Hepatocyte (in vitro differentiated cells): ENCODE data around the gene C1orf21. TPM values are rescaled to one million over a fixed set of nuclear protein-coding genes. Genes with fewer than 3 reads are reported as not detected.

ENCODE experiments used
- DNase-seq: peaks from one replicate; pipeline ENCODE4 v3.0.0-alpha.2; 2016; ENCODE audit warnings: low spot score
- H2AFZ ChIP-seq: fragments of 200-600 bp; sonication (generic); 2 replicates; pipeline ENCODE4 v1.6.0; 2016; ENCODE audit warnings: antibody characterized with exemption, mild to moderate bottlenecking
- H3K27ac ChIP-seq: fragments of 200-600 bp; sonication (generic); 2 replicates; pipeline ENCODE4 v1.5.1; 2016; ENCODE audit warnings: mild to moderate bottlenecking
- H3K27me3 ChIP-seq: fragments of 200-600 bp; sonication (generic); 2 replicates; pipeline ENCODE4 v1.6.1; 2016
- H3K36me3 ChIP-seq: fragments of 200-600 bp; sonication (generic); replicated peaks from 2 replicates; pipeline ENCODE4 v1.5.1; 2016; ENCODE audit warnings: low read depth; ENCODE audit not compliant: insufficient read depth
- H3K4me1 ChIP-seq: fragments of 200-600 bp; sonication (generic); 2 replicates; pipeline ENCODE4 v1.5.1; 2016; ENCODE audit warnings: mild to moderate bottlenecking, moderate library complexity; ENCODE audit not compliant: insufficient read depth
- H3K4me2 ChIP-seq: fragments of 200-600 bp; sonication (generic); 2 replicates; pipeline ENCODE4 v1.6.0; 2016
- H3K4me3 ChIP-seq: fragments of 200-600 bp; sonication (generic); 2 replicates; pipeline ENCODE4 v1.5.1; 2016; ENCODE audit warnings: mild to moderate bottlenecking
- H3K79me2 ChIP-seq: fragments of 200-600 bp; sonication (generic); 2 replicates; pipeline ENCODE4 v1.6.0; 2017; ENCODE audit warnings: mild to moderate bottlenecking
- H3K9me2 ChIP-seq: fragments of 200-600 bp; sonication (generic); replicated peaks from 2 replicates; pipeline ENCODE4 v1.6.0; 2017; ENCODE audit warnings: mild to moderate bottlenecking; ENCODE audit not compliant: insufficient read depth
- H3K9me3 ChIP-seq: fragments of 200-600 bp; sonication (generic); 2 replicates; pipeline ENCODE4 v1.5.1; 2016; ENCODE audit warnings: low read depth, mild to moderate bottlenecking
- H4K20me1 ChIP-seq: fragments of 200-600 bp; sonication (generic); 2 replicates; pipeline ENCODE4 v1.6.0; 2016; ENCODE audit warnings: mild to moderate bottlenecking; ENCODE audit not compliant: insufficient read depth, poor library complexity, severe bottlenecking
- CTCF ChIP-seq: fragments of 200-600 bp; sonication (generic); IDR thresholded peaks from 2 replicates; pipeline ENCODE4 v1.5.1; 2016; ENCODE audit warnings: antibody characterized with exemption, mild to moderate bottlenecking; ENCODE audit not compliant: poor library complexity
- EZH2 ChIP-seq: fragments of 200-600 bp; sonication (generic); IDR thresholded peaks from 2 replicates; pipeline ENCODE4 v1.6.1; 2016; ENCODE audit warnings: antibody characterized with exemption, mild to moderate bottlenecking, borderline replicate concordance
- EZH2phosphoT487 ChIP-seq: fragments of 200-600 bp; sonication (generic); IDR thresholded peaks from one replicate; pipeline ENCODE4 v1.6.1; 2018; ENCODE audit warnings: antibody characterized with exemption, mild to moderate bottlenecking, low read depth, moderate library complexity; ENCODE audit not compliant: unreplicated experiment, severe bottlenecking
- WGBS: methylation state at CpG from one replicate; pipeline ENCODE4 v1.1.6; 2016; ENCODE audit warnings: low lambda C conversion rate; ENCODE audit errors: missing lambda C conversion rate; 5-methylcytosine and 5-hydroxymethylcytosine counted together
- polyA plus RNA-seq: library from polyadenylated mRNA; unstranded; fragments of >200 nt; fragmentation: Nextera tagmentation; extraction: Ambion mirVana; gene quantifications from 2 replicates; pipeline ENCODE4 v1.2.1, GENCODE V29; 2016
- total RNA-seq: library from RNA; depleted of rRNA; stranded (reverse); fragments of >200 nt; gene quantifications from 2 replicates; pipeline ENCODE4 v1.2.3, GENCODE V29; 2014

The C1orf21 gene
- total and polyA plus RNA-seq, 2 experiments from 2014 or later, result 26.9 to 37.9 TPM

DNA sequence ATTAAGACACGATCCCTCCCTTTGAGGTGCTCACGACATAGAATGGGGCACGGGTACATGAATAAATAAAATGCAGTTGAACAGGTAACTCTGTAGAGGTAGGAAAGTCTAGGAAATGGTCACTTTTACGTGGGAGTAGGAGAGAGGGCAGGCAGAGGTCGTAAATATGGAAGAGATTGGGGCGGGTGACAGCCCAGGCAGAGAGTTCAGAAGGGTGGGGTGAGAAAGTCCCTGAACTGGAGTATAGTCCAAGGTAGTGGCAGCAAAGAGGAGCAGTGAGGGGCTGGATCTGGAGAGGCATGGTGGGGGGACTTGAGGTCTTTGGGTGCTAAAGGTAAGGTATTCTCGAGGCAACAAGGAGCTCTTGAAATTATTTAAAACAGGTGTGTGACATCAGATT lies 147.9 kb downstream of the C1orf21 start:
- DNase-seq, result no peak
- WGBS, result 70% methylated on average over 7 of the region's 7 CpGs
- Histone ChIP-seq H4K20me1 (no peaks in the 10 kb centered on the region), H3K79me2 (no peaks in the 10 kb centered on the region), H3K9me2 (no peaks in the 10 kb centered on the region), H3K27ac (peak overlapping the region; percentile 20), H3K9me3 (no peaks in the 10 kb centered on the region), H3K4me2 (no peak overlapping the region), H2AFZ (no peak overlapping the region), H3K36me3 (no peaks in the 10 kb centered on the region), H3K4me1 (no peaks in the 10 kb centered on the region), H3K4me3 (no peak overlapping the region), H3K27me3 (no peaks in the 10 kb centered on the region)
- TF ChIP-seq EZH2phosphoT487, result no peak
- TF ChIP-seq CTCF, result no peak
- TF ChIP-seq EZH2, result no peak

- TF ChIP-seq EZH2 (no peak), CTCF (no peak), EZH2phosphoT487 (no peak)
- no peaks in the 10 kb centered on the region for H3K79me2 ChIP-seq
Measured at GRCh38 chr1:184535191-184535970, 148.6 kb downstream of the C1orf21 start.

GRCh38 chr1:184536246-184536985 lies 149.6 kb downstream of the C1orf21 start:
- Histone ChIP-seq H4K20me1 (no peaks in the 10 kb centered on the region), H3K4me3 (no peak overlapping the region), H3K4me2 (no peak overlapping the region), H3K9me2 (no peaks in the 10 kb centered on the region), H3K4me1 (no peaks in the 10 kb centered on the region), H3K27me3 (no peaks in the 10 kb centered on the region), H3K36me3 (no peaks in the 10 kb centered on the region), H2AFZ (no peak overlapping the region), H3K79me2 (no peaks in the 10 kb centered on the region), H3K27ac (peak overlapping the region; percentile 20), H3K9me3 (no peaks in the 10 kb centered on the region)
- TF ChIP-seq EZH2phosphoT487, result no peak
- no peak for TF ChIP-seq EZH2
- TF ChIP-seq CTCF, result no peak
- WGBS, result 97% methylated on average over 8 of the region's 8 CpGs
- no peak for DNase-seq

More at GRCh38 chr1:184535191-184535970, 148.6 kb downstream of the C1orf21 start:
- H3K4me3 ChIP-seq, result no peak overlapping the region
- H2AFZ ChIP-seq, result no peak overlapping the region
- DNase-seq, result no peak
- no peaks in the 10 kb centered on the region for H3K9me2 ChIP-seq
- no peaks in the 10 kb centered on the region for H3K36me3 ChIP-seq
- no peaks in the 10 kb centered on the region for H3K9me3 ChIP-seq
- no peaks in the 10 kb centered on the region for H3K4me1 ChIP-seq
- H4K20me1 ChIP-seq, result no peaks in the 10 kb centered on the region
- no peaks in the 10 kb centered on the region for H3K27me3 ChIP-seq
- no peak overlapping the region for H3K4me2 ChIP-seq
- 72% methylated on average over 5 of the region's 5 CpGs for WGBS
- H3K27ac ChIP-seq, result peak overlapping the region; percentile 20
